ENCODE measurements around the gene CASP9.
"Not testable (repeated sequence)": the region's sequence is repeated elsewhere in the genome, so short reads cannot be mapped to it uniquely, and the experiment has no call there.

DNA sequence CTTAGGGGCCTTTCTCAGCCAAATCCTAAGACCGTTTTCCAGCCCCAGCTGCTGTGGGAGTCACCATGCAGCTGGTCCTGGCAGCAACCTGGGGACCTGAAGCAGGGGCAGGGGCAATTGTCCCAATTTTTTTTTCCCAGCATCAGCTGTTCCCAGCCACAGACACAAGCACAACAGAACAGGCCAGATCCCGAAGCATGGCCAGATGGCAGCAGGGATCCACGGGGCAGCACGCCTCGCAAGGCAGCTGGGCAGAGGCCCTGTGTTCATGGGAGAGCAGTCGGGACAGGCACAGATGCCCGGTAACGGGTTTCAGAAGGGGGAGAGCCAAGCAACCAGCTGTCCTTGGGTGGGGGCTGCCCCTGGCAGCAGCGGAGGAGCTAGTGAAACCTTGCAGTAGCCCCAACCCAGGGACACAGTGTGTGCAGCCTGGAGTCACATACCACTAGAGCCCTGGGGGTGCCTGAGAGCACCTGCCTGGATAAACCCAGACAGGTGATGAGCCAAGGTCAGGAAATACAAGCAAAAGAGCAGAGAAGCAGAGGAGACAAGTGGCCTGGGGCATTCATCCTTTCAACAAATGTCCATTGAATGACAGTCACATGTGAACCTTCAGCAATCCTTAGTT, 54.1 kb downstream of the CASP9 start:
- TF ChIP-seq, protein P1, sequence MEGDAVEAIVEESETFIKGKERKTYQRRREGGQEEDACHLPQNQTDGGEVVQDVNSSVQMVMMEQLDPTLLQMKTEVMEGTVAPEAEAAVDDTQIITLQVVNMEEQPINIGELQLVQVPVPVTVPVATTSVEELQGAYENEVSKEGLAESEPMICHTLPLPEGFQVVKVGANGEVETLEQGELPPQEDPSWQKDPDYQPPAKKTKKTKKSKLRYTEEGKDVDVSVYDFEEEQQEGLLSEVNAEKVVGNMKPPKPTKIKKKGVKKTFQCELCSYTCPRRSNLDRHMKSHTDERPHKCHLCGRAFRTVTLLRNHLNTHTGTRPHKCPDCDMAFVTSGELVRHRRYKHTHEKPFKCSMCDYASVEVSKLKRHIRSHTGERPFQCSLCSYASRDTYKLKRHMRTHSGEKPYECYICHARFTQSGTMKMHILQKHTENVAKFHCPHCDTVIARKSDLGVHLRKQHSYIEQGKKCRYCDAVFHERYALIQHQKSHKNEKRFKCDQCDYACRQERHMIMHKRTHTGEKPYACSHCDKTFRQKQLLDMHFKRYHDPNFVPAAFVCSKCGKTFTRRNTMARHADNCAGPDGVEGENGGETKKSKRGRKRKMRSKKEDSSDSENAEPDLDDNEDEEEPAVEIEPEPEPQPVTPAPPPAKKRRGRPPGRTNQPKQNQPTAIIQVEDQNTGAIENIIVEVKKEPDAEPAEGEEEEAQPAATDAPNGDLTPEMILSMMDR (IDR thresholded peaks at IDR 0.05) = not testable (repeated sequence)
- not testable (repeated sequence) for TF ChIP-seq POLR2A, POLR2AphosphoS5 (IDR thresholded peaks at IDR 0.05)
